ENCODE results near the gene ACHE. TPM values are rescaled to one million over a fixed set of nuclear protein-coding genes. Genes with fewer than 3 reads are reported as not detected.

ACHE gene
- total and polyA plus RNA-seq, 2 of the 13 experiments (the other 11 are each of a cell fraction or from before 2014, with no cell fraction given) = 0.18 to 0.40 TPM

GRCh38 chr7:100879685-100880261, 15.9 kb downstream of the ACHE start:
- POLR2A ChIA-PET = interaction anchor here (2.9 kb wide), 1 partner anchor 10 kb away, joined by 13 read pairs; the partner anchor contains the start of gene UFSP1
- H3K9me3 ChIP-seq (ENCODE audit: low read length) = no peaks in the 10 kb centered on the region
- no peak overlapping the region for H3K9ac ChIP-seq (ENCODE audit: insufficient read depth, low read depth, low read length)
- 88% methylated on average over 11 of the region's 11 CpGs for WGBS (ENCODE audit: low lambda C conversion rate)
- H4K20me1 ChIP-seq (ENCODE audit: insufficient read depth, low read length) = peaks cover 23% of the 10 kb centered on the region
- peaks cover 55% of the 10 kb centered on the region for H3K79me2 ChIP-seq (ENCODE audit: insufficient read depth, low read length)
- intact Hi-C loops (cut with micrococcal nuclease; ENCODE audit: unreplicated experiment) (no loop called here), in situ Hi-C loops (cut with HindIII; ENCODE audit: extremely low pct_ligation_motif_present, low pct_unique_long_range_greater_than_20kb) (loop anchor here (25.0 kb wide), 1 partner anchor 408 kb away; no protein-coding TSS in a partner anchor)
- BruUV-seq (replicated peaks) = no TSS peak
- H3K4me3 ChIP-seq (replicated peaks in 1 of 3; ENCODE audit: insufficient read depth in 1 of 3, low read depth in 2 of 3, low read length in 3 of 3) = no peak overlapping the region
- ATAC-seq = no peak
- TF ChIP-seq PLRG1 (conservative IDR thresholded peaks at IDR 0.05) (no peak), FOSL2 (CRISPR knock-in tag; IDR thresholded peaks at IDR 0.05) (no peak), ZNF34 (CRISPR knock-in tag; IDR thresholded peaks at IDR 0.05; ENCODE audit: borderline replicate concordance) (no peak), ZBTB1 (CRISPR knock-in tag; IDR thresholded peaks at IDR 0.05; ENCODE audit: borderline replicate concordance) (no peak), ELF1 (CRISPR knock-in tag; IDR thresholded peaks at IDR 0.05) (no peak), NR3C1 (CRISPR knock-in tag; IDR thresholded peaks at IDR 0.05) (no peak), ZNF576 (CRISPR knock-in tag; IDR thresholded peaks at IDR 0.05) (no peak), CEBPG (CRISPR knock-in tag; IDR thresholded peaks at IDR 0.05) (no peak), REST (IDR thresholded peaks at IDR 0.05; ENCODE audit: borderline replicate concordance in 1 of 2, low read depth in 1 of 2, low read length in 2 of 2) (no peak), MLX (CRISPR knock-in tag; IDR thresholded peaks at IDR 0.05) (no peak), ZSCAN29 (CRISPR knock-in tag; conservative IDR thresholded peaks at IDR 0.05) (no peak), ARID4A (CRISPR knock-in tag; IDR thresholded peaks at IDR 0.05; ENCODE audit: borderline replicate concordance) (no peak), ZNF772 (CRISPR knock-in tag; IDR thresholded peaks at IDR 0.05) (no peak)
- H3K36me3 ChIP-seq (replicated peaks in 1 of 2; ENCODE audit: control insufficient read depth in 1 of 2, insufficient read depth in 2 of 2, low read length in 2 of 2) = peaks cover 27 to 70% of the 10 kb centered on the region in 2 experiments
- DNase-seq (ENCODE audit: low spot score) = no peak
- no peak overlapping the region for H3K27ac ChIP-seq (ENCODE audit: extremely low read length, insufficient read depth, low read length)
- H3K27me3 ChIP-seq (ENCODE audit: control insufficient read depth in 1 of 2, insufficient read depth in 2 of 2, low read length in 2 of 2) = peaks cover 0 to 2% of the 10 kb centered on the region in 2 experiments; a peak in 1 of 5 replicates
- peaks cover 49% of the 10 kb centered on the region for H3K4me1 ChIP-seq (ENCODE audit: insufficient read depth, low read length)
- H2AFZ ChIP-seq (ENCODE audit: low read length) = no peak overlapping the region
- H3K4me2 ChIP-seq (ENCODE audit: low read depth, low read length) = no peak overlapping the region
- CTCF ChIA-PET (ENCODE audit: low intra/inter-chr PET ratio, low total read pairs) = no interaction called here
- no peak for FAIRE-seq

All from HepG2 (cell line).